H1 (cell line): ENCODE data around the gene LIMK1. TPM values are rescaled to one million over a fixed set of nuclear protein-coding genes. Genes with fewer than 3 reads are reported as not detected.
"Not testable (repeated sequence)": the region's sequence is repeated elsewhere in the genome, so short reads cannot be mapped to it uniquely, and the experiment has no call there.

ENCODE experiments used
- CTCF ChIA-PET: fragments of 300-600 bp; sonication (Branson Sonifier 250); formaldehyde crosslinking; loops from one replicate; lab custom pipeline; 2021; ENCODE audit not compliant: partially characterized antibody; lab: Charles Lee
- POLR2A ChIA-PET: fragments of 300-600 bp; sonication (Branson Sonifier 250); formaldehyde crosslinking; loops from one replicate; lab custom pipeline; 2021; ENCODE audit warnings: inconsistent platforms; ENCODE audit not compliant: partially characterized antibody; lab: Charles Lee
- DNase-seq, 2 experiments: peaks; one replicate each; pipeline versions ENCODE4 v3.0.0 to v3.0.0-alpha.2; 2010 to 2022; ENCODE audit warnings: low spot score in 2 of 2, low read depth in 1 of 2, mixed read lengths in 1 of 2
- FAIRE-seq: peaks from 2 replicates; lab custom pipeline; 2011; peaks lifted over from hg19 to GRCh38; lab: Jason Lieb, UNC
- H2AFZ ChIP-seq: 2 replicates; pipeline ENCODE4 v1.8.1; 2012; ENCODE audit warnings: low read length, inconsistent platforms
- H2AK5ac ChIP-seq: 2 replicates; pipeline ENCODE4 v1.6.1; 2013; ENCODE audit warnings: low read depth, low read length
- H2BK120ac ChIP-seq: replicated peaks from 2 replicates; pipeline ENCODE3; 2013; ENCODE audit warnings: low read depth, low read length, inconsistent platforms
- H2BK12ac ChIP-seq: 2 replicates; pipeline ENCODE4 v1.6.1; 2013; ENCODE audit warnings: low read depth, low read length
- H2BK15ac ChIP-seq: 2 replicates; pipeline ENCODE4 v1.6.1; 2013; ENCODE audit warnings: low read length
- H2BK20ac ChIP-seq: 2 replicates; pipeline ENCODE4 v1.6.1; 2013; ENCODE audit warnings: low read length
- H2BK5ac ChIP-seq: 2 replicates; pipeline ENCODE4 v1.6.1; 2013; ENCODE audit warnings: low read depth, low read length
- H3K14ac ChIP-seq: 2 replicates; pipeline ENCODE4 v1.6.1; 2013; ENCODE audit warnings: inconsistent platforms; ENCODE audit not compliant: insufficient read length
- H3K18ac ChIP-seq: 2 replicates; pipeline ENCODE4 v1.6.1; 2013; ENCODE audit warnings: low read length; ENCODE audit errors: extremely low read depth
- H3K23ac ChIP-seq: 2 replicates; pipeline ENCODE4 v1.6.1; 2013; ENCODE audit warnings: inconsistent platforms; ENCODE audit not compliant: insufficient read length
- H3K23me2 ChIP-seq: 2 replicates; pipeline ENCODE4 v1.6.1; 2013; ENCODE audit warnings: low read depth, low read length
- H3K27ac ChIP-seq: 2 replicates; pipeline ENCODE4 v1.6.1; 2011; ENCODE audit warnings: low read depth, low read length, inconsistent platforms
- H3K27me3 ChIP-seq, 4 experiments: replicated peaks in 1 of 4; 1 replicate in 1 of 4; 2 replicates in 3 of 4; pipeline versions ENCODE4 v1.6.1 to v1.8.1; 2011 to 2013; ENCODE audit warnings: low read length in 3 of 4, mild to moderate bottlenecking in 3 of 4, inconsistent platforms in 2 of 4, mixed read lengths in 2 of 4, moderate library complexity in 1 of 4; ENCODE audit not compliant: control insufficient read depth in 3 of 4, insufficient read depth in 3 of 4; ENCODE audit errors: extremely low read depth in 1 of 4
- H3K36me3 ChIP-seq, 4 experiments: 2 replicates each; pipeline versions ENCODE4 v1.6.1 to v1.8.1; 2011 to 2013; ENCODE audit warnings: mild to moderate bottlenecking in 4 of 4, low read length in 3 of 4, moderate library complexity in 2 of 4, control low read depth in 1 of 4, inconsistent platforms in 1 of 4; ENCODE audit not compliant: insufficient read depth in 4 of 4, control insufficient read depth in 2 of 4
- H3K4ac ChIP-seq: replicated peaks from 2 replicates; pipeline ENCODE3; 2013; ENCODE audit warnings: low read length, low read depth, mixed read lengths, inconsistent platforms; ENCODE audit not compliant: insufficient read length
- H3K4me1 ChIP-seq, 4 experiments: replicated peaks in 1 of 4; 1 replicate in 1 of 4; 2 replicates in 3 of 4; pipeline versions ENCODE4 v1.6.1 to v1.8.1; 2011 to 2013; ENCODE audit warnings: low read length in 3 of 4, inconsistent platforms in 2 of 4, mixed read lengths in 1 of 4; ENCODE audit not compliant: insufficient read depth in 4 of 4, control insufficient read depth in 3 of 4
- H3K4me2 ChIP-seq, 2 experiments: 2 replicates each; pipeline versions ENCODE4 v1.6.1 to v1.8.1; 2011 to 2013; ENCODE audit warnings: low read depth in 2 of 2, low read length in 2 of 2, control low read depth in 1 of 2, inconsistent platforms in 1 of 2, mild to moderate bottlenecking in 1 of 2; ENCODE audit not compliant: insufficient read depth in 1 of 2
- H3K4me3 ChIP-seq, 4 experiments: fragments of 200-600, 300-600 bp in 1 of 4; sonication (generic), shearing (Covaris generic), sonication (Bioruptor Twin) in 1 of 4; 2 replicates each; pipeline versions ENCODE4 v1.5.1 to v1.8.1; 2011 to 2016; ENCODE audit warnings: low read length in 4 of 4, low read depth in 3 of 4, control low read depth in 2 of 4, inconsistent platforms in 2 of 4, mild to moderate bottlenecking in 2 of 4, mixed read lengths in 1 of 4, moderate library complexity in 1 of 4; ENCODE audit not compliant: insufficient read depth in 2 of 4; ENCODE audit errors: extremely low read depth in 1 of 4
- H3K56ac ChIP-seq: replicated peaks from 2 replicates; pipeline ENCODE3; 2013; ENCODE audit warnings: low read depth, mild to moderate bottlenecking, mixed read lengths, low read length, inconsistent platforms; ENCODE audit not compliant: insufficient read length
- H3K79me1 ChIP-seq: 2 replicates; pipeline ENCODE4 v1.6.1; 2013; ENCODE audit warnings: low read depth, low read length, control low read depth
- H3K79me2 ChIP-seq, 2 experiments: 2 replicates each; pipeline versions ENCODE4 v1.6.1 to v1.8.1; 2012 to 2013; ENCODE audit warnings: low read length in 2 of 2, mild to moderate bottlenecking in 2 of 2, inconsistent platforms in 1 of 2; ENCODE audit not compliant: insufficient read depth in 2 of 2, control insufficient read depth in 1 of 2
- H3K9ac ChIP-seq, 4 experiments: replicated peaks in 1 of 4; 1 replicate in 1 of 4; 2 replicates in 3 of 4; pipeline versions ENCODE4 v1.6.1 to v1.8.1; 2011 to 2013; ENCODE audit warnings: low read depth in 3 of 4, low read length in 3 of 4, control low read depth in 2 of 4, mild to moderate bottlenecking in 2 of 4, moderate library complexity in 2 of 4, inconsistent platforms in 1 of 4; ENCODE audit errors: extremely low read depth in 1 of 4
- H3K9me3 ChIP-seq, 2 experiments: 2 replicates each; pipeline versions ENCODE4 v1.6.1 to v1.8.1; 2012 to 2013; ENCODE audit warnings: mild to moderate bottlenecking in 2 of 2, moderate library complexity in 2 of 2, control low read depth in 1 of 2, inconsistent platforms in 1 of 2, low read depth in 1 of 2, low read length in 1 of 2, mixed read lengths in 1 of 2; ENCODE audit not compliant: insufficient read depth in 2 of 2
- H4K20me1 ChIP-seq, 2 experiments: replicated peaks in 1 of 2; 2 replicates each; pipeline versions ENCODE3 to v1.8.1; 2011 to 2013; ENCODE audit warnings: inconsistent platforms in 2 of 2, low read length in 2 of 2, mild to moderate bottlenecking in 1 of 2; ENCODE audit not compliant: insufficient read depth in 2 of 2, control insufficient read depth in 1 of 2
- H4K5ac ChIP-seq: 2 replicates; pipeline ENCODE4 v1.6.1; 2013; ENCODE audit warnings: low read length, low read depth, mixed read lengths, inconsistent platforms; ENCODE audit not compliant: insufficient read length
- H4K8ac ChIP-seq: 2 replicates; pipeline ENCODE4 v1.8.0; 2013; ENCODE audit warnings: mild to moderate bottlenecking, moderate library complexity, low read length, inconsistent platforms; ENCODE audit not compliant: insufficient read depth; ENCODE audit errors: extremely low read depth
- H4K91ac ChIP-seq: replicated peaks from 2 replicates; pipeline ENCODE3; 2013; ENCODE audit warnings: low read length, mixed read lengths, inconsistent platforms; ENCODE audit not compliant: insufficient read length
- WGBS, 2 experiments: shearing (Covaris generic) in 1 of 2; methylation state at CpG; one replicate each; pipeline versions ENCODE4 v1.1.6 to v1.1.7; 2013 to 2015; ENCODE audit warnings: low lambda C conversion rate in 2 of 2, mixed read lengths in 2 of 2, inconsistent platforms in 1 of 2, low coverage in 1 of 2, missing lambda C conversion rate in 1 of 2; ENCODE audit not compliant: insufficient replicate concordance in 2 of 2, insufficient coverage in 1 of 2, insufficient read length in 1 of 2; ENCODE audit errors: extremely low coverage in 1 of 2, missing lambda C conversion rate in 1 of 2; 5-methylcytosine and 5-hydroxymethylcytosine counted together
- polyA plus RNA-seq, 7 experiments: library from polyadenylated mRNA; depleted of rRNA in 3 of 7; stranded (reverse) in 5 of 7; unstranded in 2 of 7; fragments of >200 nt in 5 of 7; fragments of 200-250 nt in 2 of 7; gene quantifications; 1 replicate in 5 of 7; 2 replicates in 1 of 7; 4 replicates in 1 of 7; pipeline versions ENCODE4 v1.2.1 to v1.2.3, GENCODE V29; 2011 to 2013; ENCODE audit warnings: missing spikeins in 2 of 7, mixed read lengths in 2 of 7
- total RNA-seq: library from RNA; stranded (reverse); fragmentation: NEBNext Ultra II Directional; extraction: Animal tissue kit (Norgen Biotek cat#: 25700); gene quantifications from 2 replicates; pipeline ENCODE4 v1.2.1, GENCODE V29; 2021

Gene LIMK1
- total and polyA plus RNA-seq, 2 of the 8 experiments (the other 6 are each of a cell fraction or from before 2014, with no cell fraction given) = 93.5 to 108 TPM

GRCh38 chr7:74046581-74046980 is 37.0 kb upstream of the LIMK1 start:
- H3K4me2 ChIP-seq, H4K20me1 ChIP-seq, H4K5ac ChIP-seq, H3K23ac ChIP-seq, H3K79me2 ChIP-seq, H2AK5ac ChIP-seq, H2BK120ac ChIP-seq, H2BK5ac ChIP-seq, H3K27me3 ChIP-seq, H2BK15ac ChIP-seq, H3K18ac ChIP-seq, FAIRE-seq, H3K14ac ChIP-seq, H2BK12ac ChIP-seq, DNase-seq, H4K91ac ChIP-seq, H3K4ac ChIP-seq, H3K27ac ChIP-seq, H3K79me1 ChIP-seq, H3K9ac ChIP-seq, H3K9me3 ChIP-seq, H2BK20ac ChIP-seq, H3K36me3 ChIP-seq, H2AFZ ChIP-seq, H3K56ac ChIP-seq, H3K4me3 ChIP-seq: not testable (repeated sequence)
- Histone ChIP-seq H3K23me2 (peaks cover 20% of the 10 kb centered on the region; the same call in 1 of the 2 replicates), H4K8ac (peak overlapping the region; percentile 14; the same call in 1 of the 2 replicates), H3K4me1 (peaks cover 0 to 23% (median 18%) of the 10 kb centered on the region in 4 experiments; a peak in 6 of 7 replicates)
- WGBS, 2 experiments = 91% methylated on average over 5 of the region's 7 CpGs; no CpG with 5 or more reads in 1 of the 2 experiments
- CTCF ChIA-PET = interaction anchor here (0.7 to 1.9 kb wide), 5 partner anchors 17 to 355 kb away, joined by 3 to 7 read pairs (median 4); no protein-coding TSS in a partner anchor
- POLR2A ChIA-PET = interaction anchor here (0.6 kb wide), 2 partner anchors 21 to 198 kb away, joined by 3 to 4 read pairs; no protein-coding TSS in a partner anchor
